B cell (primary cell): Measurements from ENCODE around the gene APMAP.

Source experiments
- CTCF ChIP-seq: fragments of 200-600 bp; IDR thresholded peaks from one replicate; pipeline ENCODE4 v1.8.0; 2022; ENCODE audit warnings: antibody characterized with exemption, mild to moderate bottlenecking
- EZH2 ChIP-seq: IDR thresholded peaks from 2 replicates; pipeline ENCODE4 v1.6.1; 2012; ENCODE audit warnings: borderline replicate concordance, low read depth, mild to moderate bottlenecking, moderate library complexity, low read length; ENCODE audit not compliant: insufficient read depth, poor library complexity, severe bottlenecking

GRCh38 chr20:24914388-24915241 is 77.9 kb downstream of the APMAP start:
- TF ChIP-seq CTCF (no peak), EZH2 (no peak)
